Measurements from ENCODE around the gene CHRD.

- TF ChIP-seq CTCF (IDR thresholded peaks at IDR 0.05 in 2 of 3, conservative IDR thresholded peaks at IDR 0.05 in 1 of 3; ENCODE audit: control insufficient read depth in 2 of 3, extremely low read depth in 1 of 3, insufficient read depth in 1 of 3, low read depth in 3 of 3, low read length in 3 of 3) (no peak), NFIC (IDR thresholded peaks at IDR 0.05; ENCODE audit: low read depth, low read length) (no peak), RBBP5 (conservative IDR thresholded peaks at IDR 0.05) (no peak), RELB (IDR thresholded peaks at IDR 0.05; ENCODE audit: low read depth) (no peak), KDM1A (IDR thresholded peaks at IDR 0.05; ENCODE audit: borderline replicate concordance) (no peak), GATAD2B (conservative IDR thresholded peaks at IDR 0.05; ENCODE audit: low read depth) (no peak; the same call in 1 of the 2 replicates), BCLAF1 (IDR thresholded peaks at IDR 0.05) (no peak), SMC3 (IDR thresholded peaks at IDR 0.05; ENCODE audit: borderline replicate concordance, low read length) (no peak), EGR1 (IDR thresholded peaks at IDR 0.05; ENCODE audit: borderline replicate concordance in 1 of 2, low read depth in 2 of 2, low read length in 2 of 2) (no peak), DPF2 (IDR thresholded peaks at IDR 0.05) (0 out of 2 replicates have a peak, but pooled peaks have one; percentile 17)
- TF ChIP-seq, protein P1, sequence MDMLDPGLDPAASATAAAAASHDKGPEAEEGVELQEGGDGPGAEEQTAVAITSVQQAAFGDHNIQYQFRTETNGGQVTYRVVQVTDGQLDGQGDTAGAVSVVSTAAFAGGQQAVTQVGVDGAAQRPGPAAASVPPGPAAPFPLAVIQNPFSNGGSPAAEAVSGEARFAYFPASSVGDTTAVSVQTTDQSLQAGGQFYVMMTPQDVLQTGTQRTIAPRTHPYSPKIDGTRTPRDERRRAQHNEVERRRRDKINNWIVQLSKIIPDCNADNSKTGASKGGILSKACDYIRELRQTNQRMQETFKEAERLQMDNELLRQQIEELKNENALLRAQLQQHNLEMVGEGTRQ (IDR thresholded peaks at IDR 0.05; ENCODE audit: borderline replicate concordance, low read depth, low read length): no peak
- TF ChIP-seq, protein P2, sequence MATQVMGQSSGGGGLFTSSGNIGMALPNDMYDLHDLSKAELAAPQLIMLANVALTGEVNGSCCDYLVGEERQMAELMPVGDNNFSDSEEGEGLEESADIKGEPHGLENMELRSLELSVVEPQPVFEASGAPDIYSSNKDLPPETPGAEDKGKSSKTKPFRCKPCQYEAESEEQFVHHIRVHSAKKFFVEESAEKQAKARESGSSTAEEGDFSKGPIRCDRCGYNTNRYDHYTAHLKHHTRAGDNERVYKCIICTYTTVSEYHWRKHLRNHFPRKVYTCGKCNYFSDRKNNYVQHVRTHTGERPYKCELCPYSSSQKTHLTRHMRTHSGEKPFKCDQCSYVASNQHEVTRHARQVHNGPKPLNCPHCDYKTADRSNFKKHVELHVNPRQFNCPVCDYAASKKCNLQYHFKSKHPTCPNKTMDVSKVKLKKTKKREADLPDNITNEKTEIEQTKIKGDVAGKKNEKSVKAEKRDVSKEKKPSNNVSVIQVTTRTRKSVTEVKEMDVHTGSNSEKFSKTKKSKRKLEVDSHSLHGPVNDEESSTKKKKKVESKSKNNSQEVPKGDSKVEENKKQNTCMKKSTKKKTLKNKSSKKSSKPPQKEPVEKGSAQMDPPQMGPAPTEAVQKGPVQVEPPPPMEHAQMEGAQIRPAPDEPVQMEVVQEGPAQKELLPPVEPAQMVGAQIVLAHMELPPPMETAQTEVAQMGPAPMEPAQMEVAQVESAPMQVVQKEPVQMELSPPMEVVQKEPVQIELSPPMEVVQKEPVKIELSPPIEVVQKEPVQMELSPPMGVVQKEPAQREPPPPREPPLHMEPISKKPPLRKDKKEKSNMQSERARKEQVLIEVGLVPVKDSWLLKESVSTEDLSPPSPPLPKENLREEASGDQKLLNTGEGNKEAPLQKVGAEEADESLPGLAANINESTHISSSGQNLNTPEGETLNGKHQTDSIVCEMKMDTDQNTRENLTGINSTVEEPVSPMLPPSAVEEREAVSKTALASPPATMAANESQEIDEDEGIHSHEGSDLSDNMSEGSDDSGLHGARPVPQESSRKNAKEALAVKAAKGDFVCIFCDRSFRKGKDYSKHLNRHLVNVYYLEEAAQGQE (IDR thresholded peaks at IDR 0.05; ENCODE audit: low read depth, low read length): no peak
- TF ChIP-seq, protein P3, sequence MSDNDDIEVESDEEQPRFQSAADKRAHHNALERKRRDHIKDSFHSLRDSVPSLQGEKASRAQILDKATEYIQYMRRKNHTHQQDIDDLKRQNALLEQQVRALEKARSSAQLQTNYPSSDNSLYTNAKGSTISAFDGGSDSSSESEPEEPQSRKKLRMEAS (IDR thresholded peaks at IDR 0.05; ENCODE audit: low read depth, low read length): no peak
Observed at GRCh38 chr3:184360929-184361531, 18.8 kb upstream of the CHRD start.

Measured in GM12878 (cell line).